ENCODE measurements around the gene IL11. TPM values are rescaled to one million over a fixed set of nuclear protein-coding genes. Genes with fewer than 3 reads are reported as not detected.

IL11 gene
- total and polyA plus RNA-seq, 2 of the 13 experiments (the other 11 are each of a cell fraction or from before 2014, with no cell fraction given): 2.5 to 2.9 TPM

- H4K20me1 ChIP-seq (ENCODE audit: insufficient read depth, low read length): peaks cover 3% of the 10 kb centered on the region; the same call in 1 of the 2 replicates
- no peaks in the 10 kb centered on the region for H3K9me3 ChIP-seq (ENCODE audit: low read length)
- ATAC-seq (peak; percentile 91), DNase-seq (ENCODE audit: low spot score) (peak; percentile 100), FAIRE-seq (peak; percentile 100)
- H3K9ac ChIP-seq (ENCODE audit: insufficient read depth, low read depth, low read length): peak within 1 kb of the TSS; percentile 95
- ChIA-PET POLR2A (interaction anchor here (0.6 to 2.0 kb wide), 34 partner anchors 9 to 315 kb away, joined by 3 to 20 read pairs (median 4); partner anchors contain the start of genes DNAAF3, GARIN5B, HSPBP1 and ISOC2), CTCF (ENCODE audit: low intra/inter-chr PET ratio, low total read pairs) (interaction anchor here (1.1 kb wide), 1 partner anchor 38 kb away, joined by 3 read pairs; no protein-coding TSS in a partner anchor)
- BruUV-seq (replicated peaks): no TSS peak
- H3K4me3 ChIP-seq (replicated peaks in 1 of 3; ENCODE audit: insufficient read depth in 1 of 3, low read depth in 2 of 3, low read length in 3 of 3): peak within 1 kb of the TSS; percentile 82 to 99 (median 91)
- no peaks in the 10 kb centered on the region; a peak in 1 of 5 replicates for H3K27me3 ChIP-seq (ENCODE audit: control insufficient read depth in 1 of 2, insufficient read depth in 2 of 2, low read length in 2 of 2)
- H3K4me2 ChIP-seq (ENCODE audit: low read depth, low read length): peak within 1 kb of the TSS; percentile 97
- intact Hi-C loops (cut with micrococcal nuclease; ENCODE audit: unreplicated experiment) (loop anchor here (1.0 to 5.0 kb wide), 2 partner anchors 38 to 773 kb away; no protein-coding TSS in a partner anchor), in situ Hi-C loops (cut with HindIII; ENCODE audit: extremely low pct_ligation_motif_present, low pct_unique_long_range_greater_than_20kb) (no loop called here)
- peaks cover 30% of the 10 kb centered on the region for H3K4me1 ChIP-seq (ENCODE audit: insufficient read depth, low read length)
- H3K27ac ChIP-seq (ENCODE audit: extremely low read length, insufficient read depth, low read length): peak within 1 kb of the TSS; percentile 86
- peak within 1 kb of the TSS; percentile 20 for H2AFZ ChIP-seq (ENCODE audit: low read length)
- H3K79me2 ChIP-seq (ENCODE audit: insufficient read depth, low read length): peaks cover 5% of the 10 kb centered on the region
- peaks cover 2 to 7% of the 10 kb centered on the region in 2 experiments; a peak in 3 of 5 replicates for H3K36me3 ChIP-seq (replicated peaks in 1 of 2; ENCODE audit: control insufficient read depth in 1 of 2, insufficient read depth in 2 of 2, low read length in 2 of 2)
- WGBS (ENCODE audit: low lambda C conversion rate): under 1% methylated on average over 42 of the region's 63 CpGs
- TF ChIP-seq ZNF790 (CRISPR knock-in tag; IDR thresholded peaks at IDR 0.05; ENCODE audit: borderline replicate concordance): no peak
- no peak for TF ChIP-seq ZNF761 (CRISPR knock-in tag; conservative IDR thresholded peaks at IDR 0.05)
- no peak for TF ChIP-seq ZMAT5 (CRISPR knock-in tag; IDR thresholded peaks at IDR 0.05; ENCODE audit: borderline replicate concordance, low read depth)
- peak; percentile 90 for TF ChIP-seq DRAP1 (CRISPR knock-in tag; IDR thresholded peaks at IDR 0.05)
- TF ChIP-seq ZNF496 (CRISPR knock-in tag; IDR thresholded peaks at IDR 0.05; ENCODE audit: insufficient replicate concordance): no peak
- no peak for TF ChIP-seq ZBTB4 (CRISPR knock-in tag; IDR thresholded peaks at IDR 0.05; ENCODE audit: borderline replicate concordance)
- no peak; the same call in 1 of the 2 replicates for TF ChIP-seq ZNF335 (CRISPR knock-in tag; IDR thresholded peaks at IDR 0.05)
- peak; percentile 23 for TF ChIP-seq PHF5A (CRISPR knock-in tag; IDR thresholded peaks at IDR 0.05; ENCODE audit: low read depth, unreplicated experiment)
- peak; percentile 9 for TF ChIP-seq YY1 (IDR thresholded peaks at IDR 0.05; ENCODE audit: insufficient read depth, insufficient replicate concordance, low read depth, low read length)
- TF ChIP-seq ZNF260 (CRISPR knock-in tag; IDR thresholded peaks at IDR 0.05; ENCODE audit: borderline replicate concordance, low read depth): no peak
- no peak for TF ChIP-seq ZBTB1 (CRISPR knock-in tag; IDR thresholded peaks at IDR 0.05; ENCODE audit: borderline replicate concordance)
- no peak for TF ChIP-seq PRDM15 (CRISPR knock-in tag; IDR thresholded peaks at IDR 0.05)
- TF ChIP-seq ZBTB21 (CRISPR knock-in tag; IDR thresholded peaks at IDR 0.05): no peak
- TF ChIP-seq ZNF460 (CRISPR knock-in tag; IDR thresholded peaks at IDR 0.05; ENCODE audit: borderline replicate concordance): no peak
Observed at GRCh38 chr19:55339105-55339888, 31.0 kb downstream of the IL11 start, which contains the start of gene KMT5C. Gene KMT5C (plus strand): TSS chr19:55339876. CDS start chr19:55341937, 2,061 bp downstream.
